Measurements from ENCODE around the gene SOAT2. TPM values are rescaled to one million over a fixed set of nuclear protein-coding genes. Genes with fewer than 3 reads are reported as not detected.

SOAT2 gene
- total RNA-seq, 1 experiment from 2014 or later, result not detected

GRCh38 chr12:53069621-53070410 is 33.5 kb upstream of the SOAT2 start:
- no peak for TF ChIP-seq CTCF (IDR thresholded peaks at IDR 0.05; ENCODE audit: unreplicated experiment)
- H3K4me3 Mint-ChIP-seq (ENCODE audit: low read depth, unreplicated experiment), result no peak overlapping the region
- BruUV-seq (replicated peaks), result no TSS peak
- no peaks in the 10 kb centered on the region for H3K27me3 Mint-ChIP-seq (ENCODE audit: unreplicated experiment)
- peaks cover 8% of the 10 kb centered on the region for H3K4me1 Mint-ChIP-seq (ENCODE audit: low read depth, unreplicated experiment)
- intact Hi-C loops (cut with micrococcal nuclease; ENCODE audit: unreplicated experiment), result loop anchor here (5.0 kb wide), 1 partner anchor 122 kb away; no protein-coding TSS in a partner anchor
- no peak for DNase-seq
- H3K9me3 Mint-ChIP-seq (ENCODE audit: low read depth, unreplicated experiment), result no peaks in the 10 kb centered on the region
- no peak overlapping the region for H3K27ac Mint-ChIP-seq (ENCODE audit: unreplicated experiment)
- CTCF ChIA-PET, result no interaction called here
- H3K36me3 Mint-ChIP-seq (ENCODE audit: insufficient read depth, unreplicated experiment), result peaks cover 13% of the 10 kb centered on the region

DNA sequence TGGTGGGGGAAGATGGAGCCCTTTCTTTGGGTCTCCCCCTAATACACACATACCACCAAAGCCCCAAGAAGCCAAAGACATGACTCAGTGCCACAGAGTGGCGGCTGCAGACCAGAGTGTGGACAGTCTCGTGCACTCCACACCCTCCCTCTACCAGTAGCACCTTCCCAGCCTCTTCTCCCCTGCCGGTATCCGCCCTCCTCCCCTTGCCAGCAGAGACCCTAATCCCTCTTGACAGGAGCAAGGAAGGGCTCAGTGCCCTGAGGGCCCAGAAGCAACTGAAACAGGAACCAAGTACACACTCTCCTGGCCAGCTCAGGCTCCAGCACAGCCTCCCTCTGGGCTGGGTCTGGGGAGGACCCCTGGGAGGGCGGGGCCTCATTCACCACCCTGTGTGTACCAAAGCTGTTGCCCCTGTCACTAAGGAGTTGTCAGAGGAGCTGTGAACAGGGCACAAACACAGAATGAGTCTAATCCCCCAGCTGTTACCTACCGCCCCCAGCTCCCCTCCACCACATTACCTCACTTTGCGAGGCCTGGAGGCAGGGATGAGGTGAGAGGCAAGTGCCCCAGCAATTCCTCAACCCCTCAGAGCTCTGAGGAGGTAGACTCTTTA is 32.3 kb upstream of the SOAT2 start:
- no peak for TF ChIP-seq CTCF (IDR thresholded peaks at IDR 0.05; ENCODE audit: unreplicated experiment)
- Mint-ChIP-seq H3K4me1 (ENCODE audit: low read depth, unreplicated experiment) (peaks cover 7% of the 10 kb centered on the region), H3K9me3 (ENCODE audit: low read depth, unreplicated experiment) (no peaks in the 10 kb centered on the region), H3K27ac (ENCODE audit: unreplicated experiment) (no peak overlapping the region), H3K27me3 (ENCODE audit: unreplicated experiment) (no peaks in the 10 kb centered on the region), H3K4me3 (ENCODE audit: low read depth, unreplicated experiment) (no peak overlapping the region), H3K36me3 (ENCODE audit: insufficient read depth, unreplicated experiment) (peaks cover 5% of the 10 kb centered on the region)
- BruUV-seq (replicated peaks), result no TSS peak
- intact Hi-C loops (cut with micrococcal nuclease; ENCODE audit: unreplicated experiment), result no loop called here
- CTCF ChIA-PET, result no interaction called here
- no peak for DNase-seq

GRCh38 chr12:53071591-53072551 is 31.4 kb upstream of the SOAT2 start:
- CTCF ChIA-PET, result interaction anchor here (0.6 to 0.7 kb wide), 2 partner anchors 27 to 101 kb away, joined by 3 read pairs; no protein-coding TSS in a partner anchor
- Mint-ChIP-seq H3K4me1 (ENCODE audit: low read depth, unreplicated experiment) (no peaks in the 10 kb centered on the region), H3K9me3 (ENCODE audit: low read depth, unreplicated experiment) (no peaks in the 10 kb centered on the region), H3K36me3 (ENCODE audit: insufficient read depth, unreplicated experiment) (peaks cover 6% of the 10 kb centered on the region), H3K4me3 (ENCODE audit: low read depth, unreplicated experiment) (no peak overlapping the region), H3K27ac (ENCODE audit: unreplicated experiment) (no peak overlapping the region), H3K27me3 (ENCODE audit: unreplicated experiment) (no peaks in the 10 kb centered on the region)
- BruUV-seq (replicated peaks), result no TSS peak
- DNase-seq, result no peak
- intact Hi-C loops (cut with micrococcal nuclease; ENCODE audit: unreplicated experiment), result no loop called here
- TF ChIP-seq CTCF (IDR thresholded peaks at IDR 0.05; ENCODE audit: unreplicated experiment), result no peak

DNA sequence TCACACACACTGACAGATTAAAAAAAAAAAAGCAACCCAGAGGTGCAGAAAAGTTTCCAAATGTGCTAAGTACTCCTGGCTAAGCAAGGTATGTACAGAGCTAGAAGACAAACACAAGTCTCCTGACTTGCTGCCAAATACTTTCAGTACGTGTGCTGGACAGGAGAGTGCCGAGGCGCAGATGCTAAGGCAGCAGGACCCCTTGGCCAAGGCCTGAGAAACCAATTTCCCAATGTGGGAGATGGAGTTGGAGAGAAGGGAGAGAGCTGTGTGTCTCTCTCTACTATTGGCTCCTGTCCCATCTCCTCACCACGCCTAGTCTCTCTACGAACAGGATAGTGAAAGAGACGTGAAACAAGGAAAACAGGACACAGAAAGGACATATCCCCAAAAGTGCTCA is 29.4 kb upstream of the SOAT2 start:
- H3K9me3 Mint-ChIP-seq (ENCODE audit: low read depth, unreplicated experiment), result no peaks in the 10 kb centered on the region
- no peaks in the 10 kb centered on the region for H3K27me3 Mint-ChIP-seq (ENCODE audit: unreplicated experiment)
- TF ChIP-seq CTCF (IDR thresholded peaks at IDR 0.05; ENCODE audit: unreplicated experiment), result no peak
- no peaks in the 10 kb centered on the region for H3K4me1 Mint-ChIP-seq (ENCODE audit: low read depth, unreplicated experiment)
- BruUV-seq (replicated peaks), result no TSS peak
- no peak overlapping the region for H3K27ac Mint-ChIP-seq (ENCODE audit: unreplicated experiment)
- peaks cover 16% of the 10 kb centered on the region for H3K36me3 Mint-ChIP-seq (ENCODE audit: insufficient read depth, unreplicated experiment)
- CTCF ChIA-PET, result interaction anchor here (0.7 kb wide), 1 partner anchor 87 kb away, joined by 3 read pairs; no protein-coding TSS in a partner anchor
- H3K4me3 Mint-ChIP-seq (ENCODE audit: low read depth, unreplicated experiment), result no peak overlapping the region
- no peak for DNase-seq
- intact Hi-C loops (cut with micrococcal nuclease; ENCODE audit: unreplicated experiment), result no loop called here

All from Calu3 (cell line).